ENCODE measurements around the gene EYA2. TPM values are rescaled to one million over a fixed set of nuclear protein-coding genes. Genes with fewer than 3 reads are reported as not detected.

Gene EYA2
- total and polyA plus RNA-seq, 8 donors, result 0.51 to 3.2 (median 1.4) TPM

DNA sequence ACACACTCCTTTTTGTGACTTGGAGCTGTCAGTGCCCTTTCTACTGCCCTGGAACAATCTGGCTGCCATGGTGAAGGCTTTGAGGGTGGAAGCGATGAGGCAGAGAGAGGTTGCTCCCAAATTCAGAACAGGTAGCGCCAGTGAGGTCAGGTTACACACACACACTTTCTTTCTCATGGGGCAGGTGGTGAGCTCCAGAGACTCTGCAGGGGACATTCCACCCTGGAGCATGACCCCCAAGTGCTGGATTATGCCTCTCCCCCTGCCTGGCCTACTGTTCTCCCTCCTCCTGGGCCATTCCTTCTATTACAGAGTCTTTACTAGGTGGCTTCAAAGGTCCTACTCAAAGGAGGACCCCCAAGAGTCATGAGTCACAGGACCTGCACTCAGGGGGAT, 98.0 kb downstream of the EYA2 start:
- Histone ChIP-seq H3K9me3 (no peaks in the 10 kb centered on the region), H3K4me3 (no peak overlapping the region), H3K27ac (peak overlapping the region; percentile 36 to 86 (median 71)), H3K4me1 (no peaks in the 10 kb centered on the region), H3K27me3 (no peaks in the 10 kb centered on the region), H3K36me3 (no peaks in the 10 kb centered on the region)
- intact Hi-C loops (cut with DNase I), result no loop called here
- FAIRE-seq, result no peak
- ATAC-seq, result peak; percentile 39 to 68 (median 55)
- TF ChIP-seq CTCF (IDR thresholded peaks at IDR 0.05), result no peak
- DNase-seq, result peak in 3 of 6 donors; percentile 27 to 47 (median 30)
- WGBS, 2 donors, result 52 to 62% methylated on average over 2 of the region's 2 CpGs

DNA sequence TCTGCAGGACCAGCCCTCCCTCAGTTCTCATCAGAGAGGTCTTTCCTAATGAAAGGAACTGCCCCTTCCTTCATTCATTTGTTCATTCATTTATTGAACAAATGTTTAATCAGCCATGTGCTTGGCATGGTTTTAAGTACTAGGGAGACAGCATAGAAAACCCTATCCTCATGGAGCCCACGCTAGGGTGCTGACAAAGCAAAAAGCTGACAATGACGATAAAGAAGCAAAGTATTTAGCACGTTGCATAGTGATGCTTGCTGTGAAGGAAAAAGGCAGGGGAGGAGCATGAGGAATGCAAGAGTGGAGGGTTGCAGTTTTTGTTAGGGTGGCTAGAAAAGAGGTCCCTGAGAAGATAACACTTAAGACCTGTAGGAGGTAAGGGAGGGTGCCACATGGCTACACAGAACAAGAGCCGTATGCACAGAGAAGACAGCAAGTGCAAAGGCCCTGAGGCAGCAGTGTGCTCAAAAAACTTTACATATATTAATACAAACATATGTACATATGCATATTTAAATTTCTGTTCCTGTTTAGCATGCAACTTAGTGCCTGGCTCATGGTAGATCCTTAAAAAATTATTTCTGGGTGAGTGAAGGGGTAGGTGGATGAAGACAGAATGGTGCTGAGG, 98.9 kb downstream of the EYA2 start:
- Histone ChIP-seq H3K27me3 (no peaks in the 10 kb centered on the region), H3K27ac (peak overlapping the region; percentile 36 to 86 (median 71)), H3K36me3 (no peaks in the 10 kb centered on the region), H3K4me1 (no peaks in the 10 kb centered on the region), H3K9me3 (no peaks in the 10 kb centered on the region), H3K4me3 (no peak overlapping the region)
- intact Hi-C loops (cut with DNase I), result no loop called here
- no peak for TF ChIP-seq CTCF (IDR thresholded peaks at IDR 0.05)
- ATAC-seq (no peak), FAIRE-seq (no peak), DNase-seq (no peak)
- WGBS, 2 donors, result 53 to 66% methylated on average over 4 of the region's 4 CpGs

DNA sequence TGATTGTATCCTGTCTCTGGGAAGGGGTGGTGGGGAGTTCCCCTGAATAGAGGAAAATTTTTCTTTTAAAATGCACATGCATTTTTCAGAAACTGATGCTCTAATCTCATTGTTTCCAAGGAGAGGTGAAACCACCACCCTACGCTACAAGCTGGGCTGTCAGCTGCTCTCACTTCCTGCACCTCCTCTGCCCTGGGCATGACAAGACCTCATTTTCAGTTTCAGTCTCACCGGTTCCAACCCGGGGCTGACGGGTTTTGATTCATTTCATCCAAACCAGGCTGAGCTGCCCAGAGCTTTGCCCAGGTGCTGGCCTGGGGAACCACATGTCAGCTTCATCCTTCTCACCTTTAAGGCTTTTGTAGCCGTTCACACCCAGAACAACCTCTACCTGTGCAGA, 99.7 kb downstream of the EYA2 start:
- 25 to 31% methylated on average over 5 of the region's 5 CpGs for WGBS, 2 donors
- DNase-seq, result peak in 1 of 6 donors; percentile 26
- intact Hi-C loops (cut with DNase I), result no loop called here
- no peak for FAIRE-seq
- Histone ChIP-seq H3K9me3 (no peaks in the 10 kb centered on the region), H3K27me3 (no peaks in the 10 kb centered on the region), H3K4me1 (no peaks in the 10 kb centered on the region), H3K36me3 (no peaks in the 10 kb centered on the region), H3K4me3 (no peak overlapping the region), H3K27ac (peak overlapping the region in 2 of 4 donors; percentile 36 to 85)
- ATAC-seq, result peak in 3 of 4 donors; percentile 52 to 59 (median 57)
- no peak for TF ChIP-seq CTCF (IDR thresholded peaks at IDR 0.05)

GRCh38 chr20:46995561-46996142, 101.0 kb downstream of the EYA2 start:
- intact Hi-C loops (cut with DNase I), result no loop called here
- ATAC-seq, result no peak
- no peaks in the 10 kb centered on the region for H3K36me3 ChIP-seq
- H3K4me3 ChIP-seq, result no peak overlapping the region
- no peaks in the 10 kb centered on the region for H3K27me3 ChIP-seq
- DNase-seq, result no peak
- 53 to 60% methylated on average over 5 of the region's 5 CpGs for WGBS, 2 donors
- no peaks in the 10 kb centered on the region for H3K9me3 ChIP-seq
- H3K4me1 ChIP-seq, result no peaks in the 10 kb centered on the region
- no peak for FAIRE-seq
- no peak for TF ChIP-seq CTCF (IDR thresholded peaks at IDR 0.05)
- no peak overlapping the region for H3K27ac ChIP-seq

DNA sequence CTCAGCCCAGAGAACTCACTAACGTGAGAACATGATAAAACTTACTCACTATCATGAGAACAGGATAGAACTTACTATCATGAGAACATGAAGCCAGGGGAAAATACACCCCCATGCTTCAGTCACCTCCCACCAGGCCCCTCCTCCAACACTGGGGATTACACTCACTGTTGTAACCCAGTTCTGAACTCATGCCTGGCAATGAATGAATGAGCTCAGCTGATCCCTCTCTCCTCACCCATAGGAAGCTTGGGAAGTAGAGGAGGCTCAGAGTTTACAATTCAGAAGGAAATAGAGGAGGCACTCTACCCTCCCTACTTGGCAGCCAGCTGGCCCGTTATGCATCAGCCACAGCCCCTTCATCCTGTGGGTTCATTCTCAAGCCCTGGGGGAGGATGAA, 102.5 kb downstream of the EYA2 start:
- DNase-seq, result no peak
- H3K4me1 ChIP-seq, result no peaks in the 10 kb centered on the region
- WGBS, 2 donors, result 62 to 76% methylated on average over 2 of the region's 2 CpGs

More for the DNA sequence above, 102.5 kb downstream of the EYA2 start:
- Histone ChIP-seq H3K36me3 (no peaks in the 10 kb centered on the region), H3K27ac (no peak overlapping the region), H3K4me3 (no peak overlapping the region), H3K9me3 (no peaks in the 10 kb centered on the region), H3K27me3 (no peaks in the 10 kb centered on the region)
- intact Hi-C loops (cut with DNase I), result no loop called here
- FAIRE-seq (no peak), ATAC-seq (peak in 1 of 4 donors; percentile 24)
- TF ChIP-seq CTCF (IDR thresholded peaks at IDR 0.05), result no peak

Measured in pancreas (tissue), 10 donors.